ENCODE measurements around the gene EXD3.
"Not testable (repeated sequence)": the region's sequence is repeated elsewhere in the genome, so short reads cannot be mapped to it uniquely, and the experiment has no call there.

The EXD3 gene

GRCh38 chr9:137387114-137387890, 35.7 kb downstream of the EXD3 start:
- Histone ChIP-seq H2AFZ (ENCODE audit: low read depth) (no peak overlapping the region), H3K27me3 (ENCODE audit: insufficient read depth, low read depth) (no peaks in the 10 kb centered on the region), H3K79me2 (ENCODE audit: insufficient read depth, low read depth) (no peaks in the 10 kb centered on the region), H3K4me3 (IDR thresholded peaks at IDR 0.05; ENCODE audit: insufficient read depth, low read depth, low read length) (no peak overlapping the region), H3K9ac (no peak overlapping the region), H3K27ac (no peak overlapping the region), H4K20me1 (ENCODE audit: insufficient read depth) (no peaks in the 10 kb centered on the region), H3K4me2 (no peak overlapping the region), H3K36me3 (ENCODE audit: insufficient read depth) (no peaks in the 10 kb centered on the region), H3K4me1 (ENCODE audit: low read depth, poor library complexity, severe bottlenecking) (no peaks in the 10 kb centered on the region)
- TF ChIP-seq, protein P1, sequence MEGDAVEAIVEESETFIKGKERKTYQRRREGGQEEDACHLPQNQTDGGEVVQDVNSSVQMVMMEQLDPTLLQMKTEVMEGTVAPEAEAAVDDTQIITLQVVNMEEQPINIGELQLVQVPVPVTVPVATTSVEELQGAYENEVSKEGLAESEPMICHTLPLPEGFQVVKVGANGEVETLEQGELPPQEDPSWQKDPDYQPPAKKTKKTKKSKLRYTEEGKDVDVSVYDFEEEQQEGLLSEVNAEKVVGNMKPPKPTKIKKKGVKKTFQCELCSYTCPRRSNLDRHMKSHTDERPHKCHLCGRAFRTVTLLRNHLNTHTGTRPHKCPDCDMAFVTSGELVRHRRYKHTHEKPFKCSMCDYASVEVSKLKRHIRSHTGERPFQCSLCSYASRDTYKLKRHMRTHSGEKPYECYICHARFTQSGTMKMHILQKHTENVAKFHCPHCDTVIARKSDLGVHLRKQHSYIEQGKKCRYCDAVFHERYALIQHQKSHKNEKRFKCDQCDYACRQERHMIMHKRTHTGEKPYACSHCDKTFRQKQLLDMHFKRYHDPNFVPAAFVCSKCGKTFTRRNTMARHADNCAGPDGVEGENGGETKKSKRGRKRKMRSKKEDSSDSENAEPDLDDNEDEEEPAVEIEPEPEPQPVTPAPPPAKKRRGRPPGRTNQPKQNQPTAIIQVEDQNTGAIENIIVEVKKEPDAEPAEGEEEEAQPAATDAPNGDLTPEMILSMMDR (conservative IDR thresholded peaks at IDR 0.05; ENCODE audit: low read depth, low read length), result no peak

GRCh38 chr9:137386507-137387113, 36.4 kb downstream of the EXD3 start:
- not testable (repeated sequence) for H3K27ac ChIP-seq; H2AFZ ChIP-seq (ENCODE audit: low read depth); H3K9ac ChIP-seq; H3K36me3 ChIP-seq (ENCODE audit: insufficient read depth); H3K79me2 ChIP-seq (ENCODE audit: insufficient read depth, low read depth); H3K4me2 ChIP-seq; H4K20me1 ChIP-seq (ENCODE audit: insufficient read depth); H3K4me1 ChIP-seq (ENCODE audit: low read depth, poor library complexity, severe bottlenecking); H3K4me3 ChIP-seq (IDR thresholded peaks at IDR 0.05; ENCODE audit: insufficient read depth, low read depth, low read length); H3K27me3 ChIP-seq (ENCODE audit: insufficient read depth, low read depth)

GRCh38 chr9:137385061-137385655, 37.8 kb downstream of the EXD3 start:
- TF ChIP-seq, protein P1 (conservative IDR thresholded peaks at IDR 0.05; ENCODE audit: low read depth, low read length), result no peak
- H3K36me3 ChIP-seq (ENCODE audit: insufficient read depth), result no peaks in the 10 kb centered on the region
- H3K4me3 ChIP-seq (IDR thresholded peaks at IDR 0.05; ENCODE audit: insufficient read depth, low read depth, low read length), result no peak overlapping the region

DNA sequence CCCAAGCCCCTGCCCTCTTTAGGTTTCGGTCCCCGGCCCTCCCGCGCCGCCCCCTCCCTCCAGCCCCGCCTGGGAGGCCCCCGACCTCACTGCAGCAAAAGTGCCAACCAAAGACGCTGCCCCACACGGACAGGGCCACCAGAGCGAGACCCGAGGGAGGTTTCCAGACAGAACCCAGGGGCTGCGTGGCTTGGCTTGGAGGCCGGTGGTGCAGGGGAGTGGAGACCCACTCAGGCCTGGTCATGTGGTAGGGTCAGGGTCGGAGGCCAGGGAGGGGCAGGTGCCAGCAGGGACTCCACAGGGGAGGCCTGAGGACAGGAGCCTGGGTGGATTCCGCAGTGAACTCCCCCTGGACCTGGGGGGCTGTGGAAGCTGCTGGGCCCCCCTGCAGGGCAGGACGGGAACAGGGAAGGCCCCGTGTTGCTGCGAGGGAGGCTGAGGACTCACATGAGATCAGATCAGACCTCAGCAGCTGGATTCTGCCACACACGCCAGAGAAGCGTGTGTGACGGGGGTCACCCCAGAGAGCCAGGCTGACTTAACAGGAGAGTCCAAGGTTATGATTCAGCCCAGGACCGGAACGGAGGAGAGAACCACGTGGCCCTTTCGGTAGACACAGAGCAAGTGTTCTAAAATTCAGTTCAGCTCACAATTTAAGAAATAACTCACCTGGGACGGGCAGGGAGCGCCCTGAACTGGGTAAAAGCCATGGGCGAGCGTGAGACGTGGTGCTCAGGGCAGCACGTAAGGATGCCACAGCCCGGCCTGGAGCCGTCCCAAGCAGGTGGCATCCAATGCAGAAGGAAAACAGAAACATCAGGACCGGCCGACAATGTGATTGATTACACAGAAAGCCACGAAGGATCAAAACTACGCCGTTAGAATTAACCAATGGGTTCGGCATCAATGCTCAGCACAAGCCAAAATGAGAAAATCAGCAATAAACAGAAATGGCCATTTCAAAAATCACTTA, 38.9 kb downstream of the EXD3 start:
- Histone ChIP-seq H3K4me1 (ENCODE audit: low read depth, poor library complexity, severe bottlenecking) (no peaks in the 10 kb centered on the region), H3K4me3 (IDR thresholded peaks at IDR 0.05; ENCODE audit: insufficient read depth, low read depth, low read length) (no peak overlapping the region), H3K9ac (no peak overlapping the region), H2AFZ (ENCODE audit: low read depth) (no peak overlapping the region), H4K20me1 (ENCODE audit: insufficient read depth) (no peaks in the 10 kb centered on the region), H3K27me3 (ENCODE audit: insufficient read depth, low read depth) (no peaks in the 10 kb centered on the region), H3K4me2 (no peak overlapping the region), H3K36me3 (ENCODE audit: insufficient read depth) (no peaks in the 10 kb centered on the region), H3K27ac (no peak overlapping the region), H3K79me2 (ENCODE audit: insufficient read depth, low read depth) (no peaks in the 10 kb centered on the region)
- TF ChIP-seq, protein P1 (conservative IDR thresholded peaks at IDR 0.05; ENCODE audit: low read depth, low read length), result no peak

More at GRCh38 chr9:137385061-137385655, 37.8 kb downstream of the EXD3 start:
- Histone ChIP-seq H4K20me1 (ENCODE audit: insufficient read depth) (no peaks in the 10 kb centered on the region), H3K27ac (no peak overlapping the region), H3K27me3 (ENCODE audit: insufficient read depth, low read depth) (no peaks in the 10 kb centered on the region), H3K4me2 (no peak overlapping the region), H3K9ac (no peak overlapping the region), H3K4me1 (ENCODE audit: low read depth, poor library complexity, severe bottlenecking) (no peaks in the 10 kb centered on the region), H3K79me2 (ENCODE audit: insufficient read depth, low read depth) (no peaks in the 10 kb centered on the region), H2AFZ (ENCODE audit: low read depth) (no peak overlapping the region)
